NCI-H2227 (cell line): ENCODE results near the gene TFDP3.

ENCODE experiments used
- DNase-seq: peaks from one replicate; lab custom pipeline; 2025; ENCODE audit not compliant: unreplicated experiment; lab: John Stamatoyannopoulos, UW

Gene TFDP3

GRCh38 chrX:133188631-133189030 lies 29.5 kb downstream of the TFDP3 start:
- DNase-seq: no peak

GRCh38 chrX:133185938-133186337 lies 32.2 kb downstream of the TFDP3 start:
- DNase-seq: no peak

- DNase-seq: no peak
These were observed 33.0 kb downstream of the TFDP3 start for GRCh38 chrX:133185119-133185518.

GRCh38 chrX:133183806-133184205 lies 34.3 kb downstream of the TFDP3 start:
- DNase-seq: no peak

GRCh38 chrX:133179500-133179899 lies 38.7 kb downstream of the TFDP3 start:
- DNase-seq: no peak

GRCh38 chrX:133177202-133177601 lies 41.0 kb downstream of the TFDP3 start:
- DNase-seq: no peak

- DNase-seq: no peak
These were observed 42.5 kb downstream of the TFDP3 start for GRCh38 chrX:133175605-133176004.

GRCh38 chrX:133175162-133175561 lies 43.0 kb downstream of the TFDP3 start:
- DNase-seq: no peak

- DNase-seq: no peak
These were observed 46.0 kb downstream of the TFDP3 start for GRCh38 chrX:133171962-133172708.
